Mesenteric fat pad (tissue), 1 donor: ENCODE data around the gene ATXN7. TPM values are rescaled to one million over a fixed set of nuclear protein-coding genes. Genes with fewer than 3 reads are reported as not detected.

Experiments
- DNase-seq: peaks from one replicate; pipeline ENCODE4 v3.0.0-alpha.2; 2020; ENCODE audit warnings: low spot score
- total RNA-seq: library from RNA; stranded (reverse); fragmentation: NEBNext Ultra II Directional; extraction: Animal tissue kit (Norgen Biotek cat#: 25700); gene quantifications from one replicate; pipeline ENCODE4 v1.2.1, GENCODE V29; 2021
- donor health status: DM: yes; HTN: yes; CAD: no.

The ATXN7 gene
- total RNA-seq, 1 donor from 2014 or later: 42.3 TPM

DNA sequence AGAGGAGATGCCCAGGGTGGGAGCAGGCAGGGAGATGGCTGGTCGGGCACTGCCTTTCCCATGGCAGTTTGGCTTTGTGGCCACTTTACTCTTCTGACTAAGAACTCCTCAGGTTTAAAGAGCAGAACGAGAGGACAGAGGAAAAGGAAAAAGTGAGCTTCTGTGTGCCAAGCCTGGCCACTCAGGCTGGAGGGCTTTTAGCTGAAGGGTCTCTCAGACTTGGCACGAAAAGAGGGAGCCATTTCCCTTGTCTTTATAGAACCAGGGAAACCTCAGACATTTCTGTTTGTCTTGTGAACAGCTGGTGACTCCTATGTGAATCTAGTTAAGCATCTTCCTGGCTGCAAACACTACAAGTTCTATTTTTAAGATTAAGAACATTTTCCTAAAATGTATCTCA is 182.9 kb downstream of the ATXN7 start:
- no peak for DNase-seq

DNA sequence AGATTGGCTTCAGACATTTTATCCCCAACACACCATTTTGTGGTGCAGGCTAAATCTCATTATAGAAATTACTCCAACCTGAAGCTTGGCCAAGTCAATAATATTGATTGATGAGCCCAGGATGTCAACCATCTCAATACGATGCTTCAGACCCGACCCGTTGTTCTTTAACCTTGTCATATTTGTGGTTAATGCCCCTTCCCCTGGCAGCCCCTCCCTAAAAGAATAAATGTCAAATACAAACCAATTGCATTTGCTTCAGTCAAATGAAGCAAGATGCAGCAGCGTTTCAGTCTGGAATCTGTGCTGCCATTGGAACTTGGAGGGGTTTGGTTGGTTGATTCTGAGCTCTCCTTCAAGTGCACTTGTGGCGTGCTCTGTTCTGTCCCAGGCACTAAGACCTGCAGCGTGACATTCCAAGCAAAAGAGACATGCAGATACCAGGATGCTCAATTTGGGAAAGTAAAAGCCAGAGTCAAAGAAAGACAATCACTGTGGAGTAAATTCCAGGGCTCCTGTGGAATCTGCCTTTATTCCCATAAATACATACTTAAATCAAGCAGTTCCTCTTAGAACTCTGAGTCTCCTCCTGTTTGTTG is 183.4 kb downstream of the ATXN7 start:
- DNase-seq: no peak

DNA sequence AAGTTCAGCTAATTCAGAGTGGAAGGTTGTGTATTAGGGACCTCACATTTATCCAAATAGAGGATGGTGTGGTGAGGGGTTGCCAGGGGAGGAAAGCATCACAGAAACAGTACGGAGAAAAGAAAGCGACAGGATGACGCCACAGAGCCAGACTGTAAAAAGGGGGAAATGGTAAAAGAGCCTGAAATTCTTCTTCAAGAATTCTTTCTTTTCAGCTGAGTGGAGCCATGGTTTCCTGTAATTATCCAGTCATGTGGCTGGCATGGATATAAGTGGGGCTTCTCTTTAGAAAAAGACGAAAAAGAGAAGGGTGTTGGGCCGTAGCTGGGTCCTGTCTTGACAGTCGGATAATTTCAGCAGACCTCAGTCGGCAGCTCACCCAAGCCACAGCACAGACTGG is 184.1 kb downstream of the ATXN7 start:
- no peak for DNase-seq

DNA sequence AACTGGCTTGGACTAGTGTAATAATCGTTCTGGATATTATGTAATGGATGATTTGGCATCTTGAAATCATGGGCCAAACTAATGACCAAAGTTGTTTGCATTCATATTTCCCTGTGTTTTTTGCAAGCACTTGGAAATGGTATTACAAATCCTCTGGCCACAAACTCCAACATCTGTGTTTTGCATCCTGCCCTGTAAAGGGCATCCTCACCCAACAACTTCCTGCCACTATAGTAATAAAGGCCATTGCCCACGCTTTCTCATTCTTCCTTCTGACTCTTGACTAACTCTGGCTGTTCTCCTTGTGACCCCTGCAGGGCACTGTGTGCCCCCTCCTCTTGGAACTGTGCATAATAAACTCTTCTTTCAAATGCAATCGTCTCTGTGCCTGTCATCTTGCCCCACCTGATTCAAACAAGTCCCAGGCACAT is 185.0 kb downstream of the ATXN7 start:
- DNase-seq: no peak

DNA sequence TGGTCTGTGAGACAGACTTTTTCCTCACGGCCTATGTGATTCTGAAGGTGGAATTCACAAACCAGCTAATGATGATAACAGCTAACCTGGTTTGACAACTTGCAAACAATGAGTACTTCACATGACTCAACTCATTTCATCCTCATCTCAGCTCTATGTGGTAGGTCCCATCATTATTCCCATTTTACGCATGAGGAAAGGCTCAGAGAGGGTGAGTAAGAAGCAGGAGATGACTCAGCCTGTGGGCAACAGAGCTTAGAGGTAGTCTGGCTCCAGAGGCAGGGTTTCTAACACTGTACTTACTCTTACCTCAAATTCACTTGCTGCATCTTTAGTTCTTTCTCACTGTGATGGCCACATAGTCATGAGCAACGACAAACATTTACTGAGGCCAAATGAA is 185.5 kb downstream of the ATXN7 start:
- no peak for DNase-seq

DNA sequence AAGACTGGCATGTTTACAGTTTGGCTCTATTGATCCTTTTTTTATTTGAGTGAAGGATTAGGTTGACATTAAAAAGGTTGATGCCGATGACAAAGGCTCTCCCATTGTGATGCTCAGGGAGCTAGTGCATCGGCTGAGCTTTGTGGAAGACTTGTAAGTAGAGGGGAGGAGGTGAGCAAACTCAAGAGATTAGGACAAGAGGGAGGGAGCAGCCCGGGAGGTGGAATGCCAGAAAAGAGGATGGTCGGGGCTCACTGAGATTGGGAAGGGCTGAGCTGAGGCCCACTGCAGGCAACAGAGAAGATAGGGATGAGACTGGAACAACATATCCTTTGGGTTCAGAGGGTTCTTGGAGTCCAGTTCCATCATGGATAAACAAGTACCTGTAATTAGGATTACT is 186.2 kb downstream of the ATXN7 start:
- no peak for DNase-seq

Other genes starting within 250 kb of the ATXN7 start
- not detected for gene SNTN, start 211.2 kb upstream of the ATXN7 start, total RNA-seq
- not detected for gene C3orf49, start 44.6 kb upstream of the ATXN7 start, total RNA-seq
- 63.2 TPM for gene THOC7, start 62 bp upstream of the ATXN7 start, total RNA-seq
- gene SCAANT1, start 48.5 kb downstream of the ATXN7 start, total RNA-seq: not detected
- gene PSMD6, start 159.6 kb downstream of the ATXN7 start, total RNA-seq: 64.1 TPM